Mucosa of rectum (tissue), 2 donors: Measurements from ENCODE around the gene SULT2B1.

Source experiments
- H3K27ac ChIP-seq, 2 donors: one replicate each; pipeline ENCODE4 v1.7.0; 2013; ENCODE audit warnings: inconsistent platforms in 2 of 2, low read depth in 2 of 2, low read length in 2 of 2
- H3K27me3 ChIP-seq, 2 donors: one replicate each; pipeline ENCODE4 v1.7.0; 2013; ENCODE audit warnings: low read length in 2 of 2; ENCODE audit not compliant: control insufficient read depth in 2 of 2, insufficient read depth in 2 of 2
- H3K36me3 ChIP-seq, 2 donors: one replicate each; pipeline ENCODE4 v1.7.0; 2013; ENCODE audit warnings: low read length in 2 of 2; ENCODE audit not compliant: control insufficient read depth in 2 of 2, insufficient read depth in 2 of 2
- H3K4me1 ChIP-seq, 2 donors: one replicate each; pipeline ENCODE4 v1.7.0; 2013; ENCODE audit warnings: low read length in 2 of 2, mild to moderate bottlenecking in 1 of 2; ENCODE audit not compliant: control insufficient read depth in 2 of 2, insufficient read depth in 2 of 2
- H3K4me3 ChIP-seq, 2 donors: one replicate each; pipeline ENCODE4 v1.7.0; 2013; ENCODE audit warnings: low read length in 2 of 2
- H3K9ac ChIP-seq, 2 donors: one replicate each; pipeline ENCODE4 v1.7.0; 2013; ENCODE audit warnings: low read length in 2 of 2, low read depth in 1 of 2, mild to moderate bottlenecking in 1 of 2
- H3K9me3 ChIP-seq, 2 donors: one replicate each; pipeline ENCODE4 v1.7.0; 2013; ENCODE audit warnings: low read length in 2 of 2; ENCODE audit not compliant: control insufficient read depth in 2 of 2
- donor health status: healthy.
- donor health status: Normal muscosa, but diverticular disease.

Gene SULT2B1

GRCh38 chr19:48638831-48639381, 86.9 kb downstream of the SULT2B1 start:
- Histone ChIP-seq H3K9ac (peak overlapping the region; percentile 16 to 80), H3K4me3 (peak overlapping the region; percentile 25 to 89), H3K9me3 (no peaks in the 10 kb centered on the region), H3K27ac (peak overlapping the region; percentile 97 to 98), H3K36me3 (no peaks in the 10 kb centered on the region), H3K4me1 (peaks cover 21 to 22% of the 10 kb centered on the region in 2 donors), H3K27me3 (no peaks in the 10 kb centered on the region)

- no peak overlapping the region for H3K27ac ChIP-seq
- no peaks in the 10 kb centered on the region for H3K36me3 ChIP-seq
- H3K9me3 ChIP-seq: no peaks in the 10 kb centered on the region
- peak overlapping the region in 1 of 2 donors; percentile 1 for H3K9ac ChIP-seq
- peaks cover 15% of the 10 kb centered on the region in 2 donors for H3K4me1 ChIP-seq
- no peaks in the 10 kb centered on the region for H3K27me3 ChIP-seq
- no peak overlapping the region for H3K4me3 ChIP-seq
These were observed 87.8 kb downstream of the SULT2B1 start for GRCh38 chr19:48639483-48640375.

- H3K36me3 ChIP-seq: no peaks in the 10 kb centered on the region
- no peak overlapping the region for H3K9ac ChIP-seq
- no peaks in the 10 kb centered on the region for H3K9me3 ChIP-seq
- no peak overlapping the region for H3K4me3 ChIP-seq
- peaks cover 17 to 25% of the 10 kb centered on the region in 2 donors for H3K4me1 ChIP-seq
- H3K27me3 ChIP-seq: peaks cover 0 to 7% of the 10 kb centered on the region in 2 donors
- no peak overlapping the region for H3K27ac ChIP-seq
These were observed 89.9 kb downstream of the SULT2B1 start for GRCh38 chr19:48641850-48642249.

GRCh38 chr19:48642862-48643261, 90.9 kb downstream of the SULT2B1 start:
- Histone ChIP-seq H3K9me3 (no peaks in the 10 kb centered on the region), H3K4me3 (no peak overlapping the region), H3K27me3 (peaks cover 0 to 11% of the 10 kb centered on the region in 2 donors), H3K9ac (no peak overlapping the region), H3K36me3 (no peaks in the 10 kb centered on the region), H3K27ac (no peak overlapping the region), H3K4me1 (peaks cover 17 to 25% of the 10 kb centered on the region in 2 donors)

- peaks cover 0 to 11% of the 10 kb centered on the region in 2 donors for H3K27me3 ChIP-seq
- no peak overlapping the region for H3K4me3 ChIP-seq
- no peak overlapping the region for H3K27ac ChIP-seq
- H3K4me1 ChIP-seq: peaks cover 8 to 19% of the 10 kb centered on the region in 2 donors
- H3K36me3 ChIP-seq: no peaks in the 10 kb centered on the region
- H3K9ac ChIP-seq: no peak overlapping the region
- H3K9me3 ChIP-seq: no peaks in the 10 kb centered on the region
These were observed 92.4 kb downstream of the SULT2B1 start for GRCh38 chr19:48644355-48644754.

GRCh38 chr19:48644839-48645619, 93.1 kb downstream of the SULT2B1 start:
- Histone ChIP-seq H3K4me1 (peaks cover 8 to 16% of the 10 kb centered on the region in 2 donors), H3K27ac (peak overlapping the region; percentile 52 to 75), H3K36me3 (no peaks in the 10 kb centered on the region), H3K4me3 (peak overlapping the region; percentile 53 to 64), H3K27me3 (peaks cover 0 to 11% of the 10 kb centered on the region in 2 donors), H3K9ac (peak overlapping the region; percentile 43 to 59), H3K9me3 (no peaks in the 10 kb centered on the region)

GRCh38 chr19:48645620-48646000, 93.6 kb downstream of the SULT2B1 start:
- H3K36me3 ChIP-seq: no peaks in the 10 kb centered on the region
- peak overlapping the region; percentile 52 to 75 for H3K27ac ChIP-seq
- H3K4me3 ChIP-seq: peak overlapping the region; percentile 53 to 64
- peaks cover 0 to 11% of the 10 kb centered on the region in 2 donors for H3K27me3 ChIP-seq
- H3K9ac ChIP-seq: peak overlapping the region; percentile 43 to 59
- no peaks in the 10 kb centered on the region for H3K9me3 ChIP-seq
- peaks cover 8 to 15% of the 10 kb centered on the region in 2 donors for H3K4me1 ChIP-seq

- Histone ChIP-seq H3K27me3 (peaks cover 0 to 11% of the 10 kb centered on the region in 2 donors), H3K36me3 (no peaks in the 10 kb centered on the region), H3K27ac (peak within 1 kb of the TSS; percentile 52 to 75), H3K9me3 (no peaks in the 10 kb centered on the region), H3K4me3 (peak within 1 kb of the TSS; percentile 53 to 64), H3K9ac (peak within 1 kb of the TSS; percentile 43 to 59), H3K4me1 (peaks cover 8 to 15% of the 10 kb centered on the region in 2 donors)
These were observed 94.2 kb downstream of the SULT2B1 start, which contains the start of gene CA11 for GRCh38 chr19:48646001-48646721. TSS of gene CA11 (minus strand) at chr19:48646187. CDS start at chr19:48645632, 555 bp downstream.

GRCh38 chr19:48646722-48647216, 94.8 kb downstream of the SULT2B1 start:
- peak overlapping the region in 1 of 2 donors; percentile 41 for H3K9ac ChIP-seq
- peak overlapping the region in 1 of 2 donors; percentile 75 for H3K27ac ChIP-seq
- no peaks in the 10 kb centered on the region for H3K9me3 ChIP-seq
- H3K36me3 ChIP-seq: no peaks in the 10 kb centered on the region
- H3K4me3 ChIP-seq: peak overlapping the region; percentile 37 to 64
- H3K4me1 ChIP-seq: peaks cover 8 to 15% of the 10 kb centered on the region in 2 donors
- H3K27me3 ChIP-seq: peaks cover 0 to 11% of the 10 kb centered on the region in 2 donors
